Stomach (tissue), 4 donors: ENCODE measurements around the gene SEMA5A.

Source experiments
- CTCF ChIP-seq, 7 experiments: fragments of 450-650 bp in 4 of 7; fragments of 200-600 bp in 3 of 7; sonication (generic) in 3 of 7; IDR thresholded peaks; one replicate each; pipeline ENCODE4 v1.5.1; 2016 to 2019; ENCODE audit warnings: antibody characterized with exemption in 7 of 7, control low read depth in 2 of 7, mild to moderate bottlenecking in 1 of 7
- POLR2AphosphoS5 ChIP-seq, 3 donors: sonication (generic); formaldehyde crosslinking; IDR thresholded peaks; one replicate each; pipeline ENCODE4 v1.6.1; 2016; ENCODE audit warnings: antibody characterized with exemption in 3 of 3

GRCh38 chr5:9419794-9420193 lies 126.1 kb downstream of the SEMA5A start:
- TF ChIP-seq CTCF (IDR thresholded peaks at IDR 0.05) (no peak), POLR2AphosphoS5 (IDR thresholded peaks at IDR 0.05) (no peak)
